ENCODE measurements around the gene BANP.
"Not testable (repeated sequence)": the region's sequence is repeated elsewhere in the genome, so short reads cannot be mapped to it uniquely, and the experiment has no call there.

Gene BANP

GRCh38 chr16:87909203-87909935 is 41.9 kb upstream of the BANP start:
- H3K4ac ChIP-seq (ENCODE audit: low read depth in 1 of 2, low read length in 2 of 2); H3K27ac ChIP-seq (ENCODE audit: low read length, poor library complexity, severe bottlenecking); H2AFZ ChIP-seq (ENCODE audit: low read depth, low read length); H2BK5ac ChIP-seq (ENCODE audit: low read depth, low read length, poor library complexity, severe bottlenecking); H3K4me1 ChIP-seq (ENCODE audit: control insufficient read depth, insufficient read depth, low read depth, low read length); H3K14ac ChIP-seq (ENCODE audit: low read length in 2 of 2); H3K23ac ChIP-seq (ENCODE audit: low read length in 2 of 2); H2BK15ac ChIP-seq (ENCODE audit: low read depth, poor library complexity, severe bottlenecking); H2BK12ac ChIP-seq (ENCODE audit: low read length in 2 of 2); H4K91ac ChIP-seq (ENCODE audit: low read length); H3K18ac ChIP-seq (ENCODE audit: low read depth in 1 of 2, low read length in 2 of 2); H2AK5ac ChIP-seq (ENCODE audit: low read length, severe bottlenecking); H3K79me1 ChIP-seq (replicated peaks; ENCODE audit: low read length, poor library complexity, severe bottlenecking); H4K8ac ChIP-seq (ENCODE audit: low read length); H3K4me2 ChIP-seq (ENCODE audit: low read length, poor library complexity, severe bottlenecking); H3K4me3 ChIP-seq (ENCODE audit: insufficient read depth in 1 of 2, low read depth in 1 of 2, low read length in 2 of 2); H3K36me3 ChIP-seq (ENCODE audit: control insufficient read depth in 1 of 2, insufficient read depth in 2 of 2, low read depth in 1 of 2, low read length in 2 of 2); H2BK120ac ChIP-seq (ENCODE audit: low read depth, low read length); H3K9me3 ChIP-seq (ENCODE audit: control insufficient read depth, low read length): not testable (repeated sequence)
- 41% methylated on average over 36 of the region's 36 CpGs for WGBS
- H3K27me3 ChIP-seq (ENCODE audit: control insufficient read depth in 1 of 2, insufficient read depth in 1 of 2, low read length in 2 of 2) = peaks cover 22 to 29% of the 10 kb centered on the region in 2 experiments
- H3K9ac ChIP-seq (ENCODE audit: low read length) = peak overlapping the region; percentile 32
- peak; percentile 47 for DNase-seq

DNA sequence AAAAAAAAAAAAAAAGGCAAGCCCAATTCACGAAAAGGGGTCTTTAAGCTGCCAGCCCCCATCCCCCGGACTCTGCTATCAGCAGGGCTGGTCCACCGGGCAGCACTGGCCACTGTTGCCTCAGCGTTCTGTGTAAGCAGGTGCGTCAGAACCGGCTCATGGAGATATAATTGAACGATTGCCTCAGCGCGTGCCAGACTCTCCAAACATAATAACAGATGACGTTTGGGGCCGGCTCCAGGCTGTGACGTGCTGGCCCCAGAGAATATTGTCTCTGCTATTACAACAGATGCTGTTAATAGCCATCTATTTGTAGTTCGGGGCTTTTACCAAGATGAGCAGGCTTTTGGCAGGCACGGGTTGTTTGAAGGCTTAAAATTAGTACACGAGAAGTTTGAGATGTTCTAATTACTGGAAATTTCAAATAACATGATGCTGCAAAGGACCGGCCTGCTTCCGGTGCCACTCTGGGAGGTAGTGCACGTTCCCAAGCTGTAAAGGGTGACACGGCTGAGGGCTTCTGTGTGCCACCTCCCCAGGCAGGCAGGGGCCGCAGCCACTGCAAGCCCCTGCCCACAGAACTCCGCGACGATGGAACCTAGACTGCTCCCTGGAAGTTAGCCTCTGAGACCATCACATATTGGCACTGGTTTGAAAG is 40.0 kb upstream of the BANP start:
- H4K91ac ChIP-seq (ENCODE audit: low read length); H3K4me3 ChIP-seq (ENCODE audit: insufficient read depth in 1 of 2, low read depth in 1 of 2, low read length in 2 of 2); H2AK5ac ChIP-seq (ENCODE audit: low read length, severe bottlenecking); H2BK12ac ChIP-seq (ENCODE audit: low read length in 2 of 2); H3K18ac ChIP-seq (ENCODE audit: low read depth in 1 of 2, low read length in 2 of 2); DNase-seq; H2AFZ ChIP-seq (ENCODE audit: low read depth, low read length); H3K14ac ChIP-seq (ENCODE audit: low read length in 2 of 2); H2BK5ac ChIP-seq (ENCODE audit: low read depth, low read length, poor library complexity, severe bottlenecking); H3K27ac ChIP-seq (ENCODE audit: low read length, poor library complexity, severe bottlenecking); H3K36me3 ChIP-seq (ENCODE audit: control insufficient read depth in 1 of 2, insufficient read depth in 2 of 2, low read depth in 1 of 2, low read length in 2 of 2); H2BK120ac ChIP-seq (ENCODE audit: low read depth, low read length); H3K4me2 ChIP-seq (ENCODE audit: low read length, poor library complexity, severe bottlenecking); H3K79me1 ChIP-seq (replicated peaks; ENCODE audit: low read length, poor library complexity, severe bottlenecking); H3K4ac ChIP-seq (ENCODE audit: low read depth in 1 of 2, low read length in 2 of 2); H3K23ac ChIP-seq (ENCODE audit: low read length in 2 of 2); H3K4me1 ChIP-seq (ENCODE audit: control insufficient read depth, insufficient read depth, low read depth, low read length); H4K8ac ChIP-seq (ENCODE audit: low read length); H2BK15ac ChIP-seq (ENCODE audit: low read depth, poor library complexity, severe bottlenecking); H3K9me3 ChIP-seq (ENCODE audit: control insufficient read depth, low read length): not testable (repeated sequence)
- peak overlapping the region; percentile 73 for H3K9ac ChIP-seq (ENCODE audit: low read length)
- 91% methylated on average over 22 of the region's 23 CpGs for WGBS
- peaks cover 23 to 24% of the 10 kb centered on the region in 2 experiments for H3K27me3 ChIP-seq (ENCODE audit: control insufficient read depth in 1 of 2, insufficient read depth in 1 of 2, low read length in 2 of 2)

DNA sequence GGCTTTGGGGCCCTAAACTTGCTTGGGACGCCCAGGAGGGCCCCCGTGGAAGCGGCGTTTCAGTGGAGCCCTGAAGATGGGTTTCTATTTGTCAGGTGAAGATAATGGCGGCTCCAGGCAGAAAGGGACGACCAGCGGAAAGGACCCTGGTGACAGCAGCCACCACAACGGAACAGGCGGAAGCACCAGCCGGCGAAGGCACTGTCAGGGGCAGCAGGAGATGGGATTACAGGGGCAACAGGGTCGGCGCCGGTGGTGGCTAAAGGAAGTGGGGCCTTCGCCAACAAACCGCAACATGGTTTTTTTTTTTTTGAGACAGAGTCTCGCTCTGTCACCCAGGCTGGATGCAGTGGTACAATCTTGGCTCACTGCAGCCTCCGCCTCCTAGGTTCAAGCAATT is 38.5 kb upstream of the BANP start:
- H3K4me3 ChIP-seq (ENCODE audit: insufficient read depth in 1 of 2, low read depth in 1 of 2, low read length in 2 of 2); H2BK5ac ChIP-seq (ENCODE audit: low read depth, low read length, poor library complexity, severe bottlenecking); H3K4ac ChIP-seq (ENCODE audit: low read depth in 1 of 2, low read length in 2 of 2); H3K36me3 ChIP-seq (ENCODE audit: control insufficient read depth in 1 of 2, insufficient read depth in 2 of 2, low read depth in 1 of 2, low read length in 2 of 2); H3K4me2 ChIP-seq (ENCODE audit: low read length, poor library complexity, severe bottlenecking); H3K9ac ChIP-seq (ENCODE audit: low read length); H2AK5ac ChIP-seq (ENCODE audit: low read length, severe bottlenecking); H3K4me1 ChIP-seq (ENCODE audit: control insufficient read depth, insufficient read depth, low read depth, low read length); DNase-seq; H3K23ac ChIP-seq (ENCODE audit: low read length in 2 of 2); H3K79me1 ChIP-seq (replicated peaks; ENCODE audit: low read length, poor library complexity, severe bottlenecking); H4K8ac ChIP-seq (ENCODE audit: low read length); H4K91ac ChIP-seq (ENCODE audit: low read length); H2BK120ac ChIP-seq (ENCODE audit: low read depth, low read length); H2BK15ac ChIP-seq (ENCODE audit: low read depth, poor library complexity, severe bottlenecking); H3K18ac ChIP-seq (ENCODE audit: low read depth in 1 of 2, low read length in 2 of 2); H3K9me3 ChIP-seq (ENCODE audit: control insufficient read depth, low read length); H2AFZ ChIP-seq (ENCODE audit: low read depth, low read length); H3K14ac ChIP-seq (ENCODE audit: low read length in 2 of 2); H2BK12ac ChIP-seq (ENCODE audit: low read length in 2 of 2); H3K27ac ChIP-seq (ENCODE audit: low read length, poor library complexity, severe bottlenecking): not testable (repeated sequence)
- H3K27me3 ChIP-seq (ENCODE audit: control insufficient read depth in 1 of 2, insufficient read depth in 1 of 2, low read length in 2 of 2) = peaks cover 19 to 20% of the 10 kb centered on the region in 2 experiments
- 93% methylated on average over 18 of the region's 18 CpGs for WGBS

GRCh38 chr16:87914021-87914725 is 37.1 kb upstream of the BANP start:
- peaks cover 8 to 29% of the 10 kb centered on the region in 2 experiments for H3K27me3 ChIP-seq (ENCODE audit: control insufficient read depth in 1 of 2, insufficient read depth in 1 of 2, low read length in 2 of 2)
- H4K91ac ChIP-seq (ENCODE audit: low read length); H3K18ac ChIP-seq (ENCODE audit: low read depth in 1 of 2, low read length in 2 of 2); H2BK15ac ChIP-seq (ENCODE audit: low read depth, poor library complexity, severe bottlenecking); H3K79me1 ChIP-seq (replicated peaks; ENCODE audit: low read length, poor library complexity, severe bottlenecking); H3K9ac ChIP-seq (ENCODE audit: low read length); H2AFZ ChIP-seq (ENCODE audit: low read depth, low read length); H3K27ac ChIP-seq (ENCODE audit: low read length, poor library complexity, severe bottlenecking); H3K4me3 ChIP-seq (ENCODE audit: insufficient read depth in 1 of 2, low read depth in 1 of 2, low read length in 2 of 2); H2BK5ac ChIP-seq (ENCODE audit: low read depth, low read length, poor library complexity, severe bottlenecking); H3K4me1 ChIP-seq (ENCODE audit: control insufficient read depth, insufficient read depth, low read depth, low read length); H3K9me3 ChIP-seq (ENCODE audit: control insufficient read depth, low read length); H3K4ac ChIP-seq (ENCODE audit: low read depth in 1 of 2, low read length in 2 of 2); H4K8ac ChIP-seq (ENCODE audit: low read length); H3K36me3 ChIP-seq (ENCODE audit: control insufficient read depth in 1 of 2, insufficient read depth in 2 of 2, low read depth in 1 of 2, low read length in 2 of 2); H2BK120ac ChIP-seq (ENCODE audit: low read depth, low read length); DNase-seq; H3K23ac ChIP-seq (ENCODE audit: low read length in 2 of 2); H3K14ac ChIP-seq (ENCODE audit: low read length in 2 of 2); H2BK12ac ChIP-seq (ENCODE audit: low read length in 2 of 2); H2AK5ac ChIP-seq (ENCODE audit: low read length, severe bottlenecking); H3K4me2 ChIP-seq (ENCODE audit: low read length, poor library complexity, severe bottlenecking): not testable (repeated sequence)
- 88% methylated on average over 25 of the region's 27 CpGs for WGBS

Data from mesenchymal stem cell (in vitro differentiated cells and primary cell).